ENCODE measurements around the gene IGSF5. TPM values are rescaled to one million over a fixed set of nuclear protein-coding genes. Genes with fewer than 3 reads are reported as not detected.

The IGSF5 gene
- total RNA-seq, 4 donors from 2014 or later, result 0.50 to 1.9 TPM; not detected in 2

DNA sequence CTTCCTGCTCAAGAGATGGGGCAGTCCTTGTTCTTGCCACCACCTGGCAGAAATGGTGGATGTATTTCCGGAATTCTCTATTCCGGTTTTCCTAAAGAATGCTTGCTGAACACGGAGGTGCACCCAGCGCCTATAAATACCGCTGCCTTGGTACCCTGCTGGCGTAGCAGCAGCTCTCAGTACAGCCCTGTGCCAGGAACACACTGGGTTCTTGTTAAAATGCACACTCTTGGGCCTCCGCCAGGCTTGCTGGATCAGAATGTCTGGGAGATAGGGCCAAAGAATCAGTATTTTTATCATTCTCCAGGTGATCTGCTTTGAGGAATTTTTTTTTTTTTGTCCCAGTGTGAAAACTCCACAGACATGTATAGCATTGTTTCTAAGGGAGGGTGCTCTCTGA lies 54.2 kb downstream of the IGSF5 start:
- H3K4me1 ChIP-seq, result no peaks in the 10 kb centered on the region
- no peak for TF ChIP-seq POLR2A (IDR thresholded peaks at IDR 0.05)
- TF ChIP-seq, protein P1, sequence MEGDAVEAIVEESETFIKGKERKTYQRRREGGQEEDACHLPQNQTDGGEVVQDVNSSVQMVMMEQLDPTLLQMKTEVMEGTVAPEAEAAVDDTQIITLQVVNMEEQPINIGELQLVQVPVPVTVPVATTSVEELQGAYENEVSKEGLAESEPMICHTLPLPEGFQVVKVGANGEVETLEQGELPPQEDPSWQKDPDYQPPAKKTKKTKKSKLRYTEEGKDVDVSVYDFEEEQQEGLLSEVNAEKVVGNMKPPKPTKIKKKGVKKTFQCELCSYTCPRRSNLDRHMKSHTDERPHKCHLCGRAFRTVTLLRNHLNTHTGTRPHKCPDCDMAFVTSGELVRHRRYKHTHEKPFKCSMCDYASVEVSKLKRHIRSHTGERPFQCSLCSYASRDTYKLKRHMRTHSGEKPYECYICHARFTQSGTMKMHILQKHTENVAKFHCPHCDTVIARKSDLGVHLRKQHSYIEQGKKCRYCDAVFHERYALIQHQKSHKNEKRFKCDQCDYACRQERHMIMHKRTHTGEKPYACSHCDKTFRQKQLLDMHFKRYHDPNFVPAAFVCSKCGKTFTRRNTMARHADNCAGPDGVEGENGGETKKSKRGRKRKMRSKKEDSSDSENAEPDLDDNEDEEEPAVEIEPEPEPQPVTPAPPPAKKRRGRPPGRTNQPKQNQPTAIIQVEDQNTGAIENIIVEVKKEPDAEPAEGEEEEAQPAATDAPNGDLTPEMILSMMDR (IDR thresholded peaks at IDR 0.05), result no peak
- TF ChIP-seq EP300 (IDR thresholded peaks at IDR 0.05), result no peak
- TF ChIP-seq POLR2AphosphoS5 (IDR thresholded peaks at IDR 0.05), result no peak
- H3K9me3 ChIP-seq, result no peaks in the 10 kb centered on the region
- H3K4me3 ChIP-seq, result no peak overlapping the region
- H3K27me3 ChIP-seq, result no peaks in the 10 kb centered on the region
- ATAC-seq, result no peak
- no peaks in the 10 kb centered on the region for H3K36me3 ChIP-seq
- H3K27ac ChIP-seq, result no peak overlapping the region
- 76 to 89% methylated on average over 3 to 6 of the region's 7 CpGs for WGBS, 2 donors (ENCODE audit: low coverage in 1 of 2)

DNA sequence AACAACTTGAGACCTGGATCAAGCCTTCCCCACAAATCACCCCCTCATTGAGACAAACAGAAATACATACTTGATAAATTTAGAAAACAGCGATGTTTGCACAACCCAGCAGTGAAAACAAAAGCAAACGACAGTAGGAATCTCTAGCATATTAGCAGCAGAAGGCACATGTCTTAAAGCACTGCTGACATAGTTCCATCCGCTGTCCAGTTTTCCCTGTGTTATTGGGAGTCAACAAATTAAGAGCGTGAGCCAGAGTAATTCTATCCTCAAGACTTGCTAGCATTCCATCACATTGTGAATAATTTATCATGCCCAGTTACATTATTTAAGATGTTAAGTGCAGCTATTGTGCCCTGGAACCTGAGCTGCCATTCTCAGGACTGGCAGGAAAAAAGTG lies 55.3 kb downstream of the IGSF5 start:
- Histone ChIP-seq H3K27me3 (no peaks in the 10 kb centered on the region), H3K4me3 (no peak overlapping the region), H3K9me3 (no peaks in the 10 kb centered on the region), H3K36me3 (no peaks in the 10 kb centered on the region), H3K4me1 (no peaks in the 10 kb centered on the region), H3K27ac (no peak overlapping the region)
- WGBS, 2 donors (ENCODE audit: low coverage in 1 of 2), result 41 to 52% methylated on average over 3 to 4 of the region's 4 CpGs
- TF ChIP-seq POLR2A (IDR thresholded peaks at IDR 0.05) (no peak), POLR2AphosphoS5 (IDR thresholded peaks at IDR 0.05) (no peak), EP300 (IDR thresholded peaks at IDR 0.05) (no peak)
- TF ChIP-seq, protein P1 (IDR thresholded peaks at IDR 0.05), result no peak
- no peak for ATAC-seq

DNA sequence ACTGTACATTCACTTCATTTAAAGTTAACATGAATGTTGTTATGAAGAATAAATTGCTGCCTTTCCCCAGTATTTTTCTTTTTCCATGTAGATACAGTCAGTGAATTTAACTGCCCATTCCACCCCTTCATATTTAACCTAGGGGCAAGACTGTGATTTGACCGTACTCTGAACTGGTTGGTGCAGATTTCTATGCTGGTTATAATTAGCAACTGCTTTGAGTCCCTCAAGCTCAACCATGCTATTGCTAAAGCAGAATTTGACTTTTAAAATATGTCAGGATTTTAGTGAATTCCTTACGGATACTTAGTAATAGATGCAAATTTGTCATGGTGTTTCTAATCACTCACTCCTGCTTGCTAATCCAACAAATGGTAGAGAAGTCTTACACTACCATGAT lies 57.2 kb downstream of the IGSF5 start:
- Histone ChIP-seq H3K4me1 (no peaks in the 10 kb centered on the region), H3K9me3 (no peaks in the 10 kb centered on the region), H3K36me3 (no peaks in the 10 kb centered on the region), H3K4me3 (no peak overlapping the region), H3K27ac (no peak overlapping the region), H3K27me3 (no peaks in the 10 kb centered on the region)
- ATAC-seq, result no peak
- 71 to 93% methylated on average over 1 to 2 of the region's 2 CpGs for WGBS, 2 donors (ENCODE audit: low coverage in 1 of 2)
- TF ChIP-seq POLR2A (IDR thresholded peaks at IDR 0.05) (no peak), POLR2AphosphoS5 (IDR thresholded peaks at IDR 0.05) (no peak)
- TF ChIP-seq, protein P1 (IDR thresholded peaks at IDR 0.05), result no peak

DNA sequence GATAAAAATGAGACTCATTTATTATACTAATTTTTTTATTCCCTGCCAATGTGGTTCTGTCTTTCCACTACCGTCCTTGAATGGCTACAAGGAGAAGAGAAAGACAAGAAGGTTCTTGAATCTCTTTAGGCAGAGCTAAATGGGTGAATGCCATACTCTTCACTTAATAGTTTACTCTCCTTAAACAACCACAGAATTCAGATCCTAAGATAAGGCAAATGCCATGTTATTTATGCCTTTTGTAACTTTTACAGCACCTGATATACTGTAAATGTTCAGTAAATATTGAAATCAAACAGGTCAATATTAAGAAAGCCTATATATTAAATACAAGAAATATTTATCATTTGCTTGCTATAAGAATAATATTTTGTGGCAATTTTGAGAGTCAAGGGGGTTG lies 58.4 kb downstream of the IGSF5 start:
- Histone ChIP-seq H3K4me3 (no peak overlapping the region), H3K27me3 (no peaks in the 10 kb centered on the region), H3K36me3 (no peaks in the 10 kb centered on the region), H3K27ac (no peak overlapping the region), H3K4me1 (no peaks in the 10 kb centered on the region), H3K9me3 (no peaks in the 10 kb centered on the region)
- 63 to 95% methylated on average over 1 of the region's 1 CpG for WGBS, 2 donors (ENCODE audit: low coverage in 1 of 2)
- TF ChIP-seq EP300 (IDR thresholded peaks at IDR 0.05), result no peak
- no peak for ATAC-seq

DNA sequence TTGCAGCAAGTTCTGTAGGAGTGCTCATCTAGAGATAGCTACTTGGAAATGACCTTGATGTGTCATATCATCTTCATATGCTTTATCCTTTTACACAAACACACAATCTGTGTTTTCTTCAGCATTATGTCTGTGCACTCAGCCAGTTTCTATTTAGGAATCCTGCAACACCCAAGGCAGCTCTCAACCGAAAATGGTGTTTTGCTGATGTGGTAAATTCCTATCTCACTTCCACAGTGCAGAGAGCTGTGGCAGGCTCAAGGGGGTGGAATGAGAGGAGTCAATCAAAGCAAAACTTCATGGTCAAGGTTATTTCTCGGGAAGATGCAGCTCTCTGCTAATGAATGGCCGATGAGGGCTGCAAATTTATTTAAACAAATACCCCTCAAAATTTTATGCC lies 59.3 kb downstream of the IGSF5 start:
- no peaks in the 10 kb centered on the region for H3K4me1 ChIP-seq
- no peak overlapping the region for H3K27ac ChIP-seq
- no peaks in the 10 kb centered on the region for H3K27me3 ChIP-seq
- 75 to 88% methylated on average over 2 of the region's 3 CpGs for WGBS, 2 donors (ENCODE audit: low coverage in 1 of 2)
- H3K9me3 ChIP-seq, result no peaks in the 10 kb centered on the region
- no peaks in the 10 kb centered on the region for H3K36me3 ChIP-seq
- no peak overlapping the region for H3K4me3 ChIP-seq
- TF ChIP-seq POLR2AphosphoS5 (IDR thresholded peaks at IDR 0.05) (no peak), EP300 (IDR thresholded peaks at IDR 0.05) (no peak), POLR2A (IDR thresholded peaks at IDR 0.05) (no peak)
- TF ChIP-seq, protein P1 (IDR thresholded peaks at IDR 0.05), result no peak
- ATAC-seq, result no peak
